ENCODE measurements around the gene SPAG16.
"Not testable (repeated sequence)": the region's sequence is repeated elsewhere in the genome, so short reads cannot be mapped to it uniquely, and the experiment has no call there.

Gene SPAG16

GRCh38 chr2:213274143-213274542, 10.1 kb upstream of the SPAG16 start:
- no peak for DNase-seq

- no peak for DNase-seq
These were observed 9.0 kb upstream of the SPAG16 start for GRCh38 chr2:213275265-213275664.

GRCh38 chr2:213277134-213277533, 7.1 kb upstream of the SPAG16 start:
- DNase-seq, result not testable (repeated sequence)

GRCh38 chr2:213279116-213279620, 5.1 kb upstream of the SPAG16 start:
- no peak for DNase-seq

GRCh38 chr2:213279971-213280370, 4.3 kb upstream of the SPAG16 start:
- DNase-seq, result no peak

GRCh38 chr2:213281156-213281555, 3.1 kb upstream of the SPAG16 start:
- no peak for DNase-seq

GRCh38 chr2:213285404-213285803, 1.1 kb downstream of the SPAG16 start:
- no peak for DNase-seq

GRCh38 chr2:213286161-213286560, 1.9 kb downstream of the SPAG16 start:
- DNase-seq, result no peak

GRCh38 chr2:213288913-213289700, 4.8 kb downstream of the SPAG16 start:
- DNase-seq, result no peak

- no peak for DNase-seq
These were observed 6.2 kb downstream of the SPAG16 start for GRCh38 chr2:213290501-213290900.

GRCh38 chr2:213296270-213296669, 12.0 kb downstream of the SPAG16 start:
- no peak for DNase-seq

GRCh38 chr2:213306316-213306942, 22.2 kb downstream of the SPAG16 start:
- DNase-seq, result no peak

- no peak for DNase-seq
These were observed 31.1 kb downstream of the SPAG16 start for GRCh38 chr2:213315168-213315876.

- no peak for DNase-seq
These were observed 31.9 kb downstream of the SPAG16 start for GRCh38 chr2:213316001-213316735.

GRCh38 chr2:213317929-213318328, 33.7 kb downstream of the SPAG16 start:
- DNase-seq, result no peak

- no peak for DNase-seq
These were observed 36.3 kb downstream of the SPAG16 start for GRCh38 chr2:213320604-213321003.

GRCh38 chr2:213336253-213336770, 52.0 kb downstream of the SPAG16 start:
- no peak for DNase-seq

GRCh38 chr2:213353419-213353818, 69.2 kb downstream of the SPAG16 start:
- no peak for DNase-seq

GRCh38 chr2:213376644-213377043, 92.4 kb downstream of the SPAG16 start:
- DNase-seq, result no peak

- not testable (repeated sequence) for DNase-seq
These were observed 122.8 kb downstream of the SPAG16 start for GRCh38 chr2:213407027-213407426.

- DNase-seq, result not testable (repeated sequence)
These were observed 124.3 kb downstream of the SPAG16 start for GRCh38 chr2:213408426-213409070.

GRCh38 chr2:213410687-213411086, 126.4 kb downstream of the SPAG16 start:
- DNase-seq, result not testable (repeated sequence)

Measured in activated CD4-positive, CD25-positive, alpha-beta regulatory T cell (primary cell).